Fibroblast of lung (primary cell): Measurements from ENCODE around the gene ZNF669.
"Not testable (repeated sequence)": the region's sequence is repeated elsewhere in the genome, so short reads cannot be mapped to it uniquely, and the experiment has no call there.

Experiments
- EZH2 ChIP-seq: IDR thresholded peaks from 2 replicates; pipeline ENCODE4 v1.5.1; 2012; ENCODE audit warnings: low read length, control low read depth, mild to moderate bottlenecking; ENCODE audit errors: missing control alignments
- TF ChIP-seq, protein P1 (sequence below), 2 donors: IDR thresholded peaks in 1 of 2; conservative IDR thresholded peaks in 1 of 2; 1 replicate in 1 of 2; 2 replicates in 1 of 2; pipeline ENCODE4 v1.5.1; 2011 to 2012; ENCODE audit warnings: low read length in 2 of 2, control low read depth in 1 of 2, inconsistent platforms in 1 of 2, low read depth in 1 of 2, mild to moderate bottlenecking in 1 of 2

DNA sequence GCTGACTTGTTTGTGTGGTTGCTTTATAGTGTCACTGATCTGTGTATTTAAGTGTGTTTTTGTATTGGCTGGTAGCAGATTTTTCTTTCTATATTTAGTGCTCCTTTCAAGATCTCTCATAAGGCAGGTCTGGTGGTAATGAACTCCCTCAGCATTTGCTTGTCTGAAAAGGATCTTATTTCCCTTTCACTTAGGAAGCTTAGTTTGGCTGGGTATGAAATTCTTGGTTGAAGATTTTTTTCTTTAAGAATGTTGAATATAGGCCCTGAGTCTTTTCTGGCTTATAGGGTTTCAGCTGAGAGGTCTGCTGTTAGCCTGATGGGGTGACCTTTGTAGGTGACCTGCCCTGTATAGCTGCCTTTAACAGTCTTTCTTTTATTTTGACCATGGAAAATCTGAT lies 35.4 kb upstream of the ZNF669 start:
- TF ChIP-seq, protein P1, sequence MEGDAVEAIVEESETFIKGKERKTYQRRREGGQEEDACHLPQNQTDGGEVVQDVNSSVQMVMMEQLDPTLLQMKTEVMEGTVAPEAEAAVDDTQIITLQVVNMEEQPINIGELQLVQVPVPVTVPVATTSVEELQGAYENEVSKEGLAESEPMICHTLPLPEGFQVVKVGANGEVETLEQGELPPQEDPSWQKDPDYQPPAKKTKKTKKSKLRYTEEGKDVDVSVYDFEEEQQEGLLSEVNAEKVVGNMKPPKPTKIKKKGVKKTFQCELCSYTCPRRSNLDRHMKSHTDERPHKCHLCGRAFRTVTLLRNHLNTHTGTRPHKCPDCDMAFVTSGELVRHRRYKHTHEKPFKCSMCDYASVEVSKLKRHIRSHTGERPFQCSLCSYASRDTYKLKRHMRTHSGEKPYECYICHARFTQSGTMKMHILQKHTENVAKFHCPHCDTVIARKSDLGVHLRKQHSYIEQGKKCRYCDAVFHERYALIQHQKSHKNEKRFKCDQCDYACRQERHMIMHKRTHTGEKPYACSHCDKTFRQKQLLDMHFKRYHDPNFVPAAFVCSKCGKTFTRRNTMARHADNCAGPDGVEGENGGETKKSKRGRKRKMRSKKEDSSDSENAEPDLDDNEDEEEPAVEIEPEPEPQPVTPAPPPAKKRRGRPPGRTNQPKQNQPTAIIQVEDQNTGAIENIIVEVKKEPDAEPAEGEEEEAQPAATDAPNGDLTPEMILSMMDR (conservative IDR thresholded peaks at IDR 0.05 in 1 of 2, IDR thresholded peaks at IDR 0.05 in 1 of 2; ENCODE audit: low read depth in 1 of 2, low read length in 2 of 2): not testable (repeated sequence)
- not testable (repeated sequence) for TF ChIP-seq EZH2
